Vagina (tissue), 2 donors: ENCODE measurements around the gene SRRM4.

Experiments
- CTCF ChIP-seq, 3 experiments: fragments of 450-650 bp in 2 of 3; fragments of 200-600 bp in 1 of 3; sonication (generic) in 1 of 3; IDR thresholded peaks; one replicate each; pipeline ENCODE4 v1.5.1; 2017 to 2019; ENCODE audit warnings: antibody characterized with exemption in 3 of 3, mild to moderate bottlenecking in 2 of 3, moderate library complexity in 2 of 3
- POLR2A ChIP-seq, 2 donors: fragments of 450-650 bp; IDR thresholded peaks; one replicate each; pipeline ENCODE4 v1.6.1; 2017; ENCODE audit warnings: antibody characterized with exemption in 2 of 2, mild to moderate bottlenecking in 2 of 2, moderate library complexity in 2 of 2
- POLR2AphosphoS5 ChIP-seq, 2 donors: sonication (generic); formaldehyde crosslinking; IDR thresholded peaks; one replicate each; pipeline ENCODE4 v1.9.0; 2017; ENCODE audit warnings: antibody characterized with exemption in 2 of 2, mild to moderate bottlenecking in 2 of 2, low read depth in 1 of 2; ENCODE audit not compliant: insufficient read depth in 1 of 2

GRCh38 chr12:119157528-119157927, 176.2 kb downstream of the SRRM4 start:
- no peak for TF ChIP-seq CTCF (IDR thresholded peaks at IDR 0.05)
- no peak for TF ChIP-seq POLR2A (IDR thresholded peaks at IDR 0.05)
- TF ChIP-seq POLR2AphosphoS5 (IDR thresholded peaks at IDR 0.05; ENCODE audit: insufficient read depth in 1 of 2, low read depth in 1 of 2), result no peak
